ENCODE results near the gene HECTD4.
"Not testable (repeated sequence)": the region's sequence is repeated elsewhere in the genome, so short reads cannot be mapped to it uniquely, and the experiment has no call there.

HECTD4 gene

GRCh38 chr12:112115259-112116045 is 266.8 kb downstream of the HECTD4 start:
- DNase-seq (ENCODE audit: extremely low spot score), result no peak
- ChIA-PET POLR2A (interaction anchor here (2.1 kb wide), 1 partner anchor 10 kb away, joined by 11 read pairs; the partner anchor contains the start of gene TRAFD1), CTCF (no interaction called here)
- no peak for TF ChIP-seq CTCF (IDR thresholded peaks at IDR 0.05; ENCODE audit: control extremely low read depth, extremely low read depth, low read depth, missing control alignments)

- ChIA-PET CTCF (interaction anchor here (1.1 to 2.7 kb wide), 4 partner anchors 11 to 87 kb away, joined by 3 to 10 read pairs (median 4); partner anchors contain the start of gene TRAFD1), POLR2A (no interaction called here)
- no peak for DNase-seq (ENCODE audit: extremely low spot score)
- TF ChIP-seq CTCF (IDR thresholded peaks at IDR 0.05; ENCODE audit: control extremely low read depth, extremely low read depth, low read depth, missing control alignments), result no peak
Measured at GRCh38 chr12:112112409-112113133, 269.7 kb downstream of the HECTD4 start.

- CTCF ChIA-PET, result interaction anchor here (1.1 to 2.7 kb wide), 4 partner anchors 11 to 86 kb away, joined by 3 to 10 read pairs (median 4); partner anchors contain the start of gene TRAFD1
- DNase-seq (ENCODE audit: extremely low spot score), result no peak
- POLR2A ChIA-PET, result no interaction called here
- TF ChIP-seq CTCF (IDR thresholded peaks at IDR 0.05; ENCODE audit: control extremely low read depth, extremely low read depth, low read depth, missing control alignments), result no peak
Measured at GRCh38 chr12:112111931-112112330, 270.3 kb downstream of the HECTD4 start.

GRCh38 chr12:112110787-112111662 is 271.2 kb downstream of the HECTD4 start:
- POLR2A ChIA-PET; DNase-seq (ENCODE audit: extremely low spot score): not testable (repeated sequence)
- CTCF ChIA-PET, result interaction anchor here (1.7 to 2.7 kb wide), 2 partner anchors 15 to 58 kb away, joined by 4 to 10 read pairs; partner anchors contain the start of gene TRAFD1
